Measurements from ENCODE around the gene AKAP12.
"Not testable (repeated sequence)": the region's sequence is repeated elsewhere in the genome, so short reads cannot be mapped to it uniquely, and the experiment has no call there.

The AKAP12 gene

GRCh38 chr6:151379933-151380847 lies 140.4 kb downstream of the AKAP12 start:
- Histone ChIP-seq H3K36me3 (ENCODE audit: control insufficient read depth, low read depth, low read length) (no peaks in the 10 kb centered on the region), H3K27ac (ENCODE audit: low read length) (peak overlapping the region; percentile 47), H3K27me3 (ENCODE audit: control insufficient read depth, insufficient read depth, low read length) (no peaks in the 10 kb centered on the region), H3K9me3 (ENCODE audit: control insufficient read depth, low read depth, low read length) (no peaks in the 10 kb centered on the region), H3K4me1 (ENCODE audit: control insufficient read depth, low read depth, low read length) (peaks cover 8% of the 10 kb centered on the region), H3K4me3 (ENCODE audit: low read length) (no peak overlapping the region), H3K9ac (ENCODE audit: low read length) (no peak overlapping the region)

DNA sequence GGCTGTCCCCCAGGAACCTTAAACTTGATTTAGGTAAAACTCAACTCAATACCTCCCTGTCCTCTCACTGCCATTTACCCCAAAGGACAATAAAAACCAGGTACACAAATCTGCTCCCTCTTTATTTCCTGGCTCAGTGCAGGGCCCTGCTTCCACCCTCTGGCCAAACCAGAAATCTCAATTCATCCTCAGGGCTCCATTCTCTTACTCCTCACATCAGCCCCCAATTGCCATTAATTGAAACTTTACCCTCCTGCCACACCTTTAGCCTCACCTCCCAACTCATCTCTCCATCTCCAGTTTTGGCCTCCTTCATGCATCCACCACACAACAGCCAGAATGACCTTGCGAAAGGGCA lies 141.1 kb downstream of the AKAP12 start:
- no peaks in the 10 kb centered on the region for H3K36me3 ChIP-seq (ENCODE audit: control insufficient read depth, low read depth, low read length)
- H3K9ac ChIP-seq (ENCODE audit: low read length), result no peak overlapping the region
- no peak overlapping the region for H3K4me3 ChIP-seq (ENCODE audit: low read length)
- H3K27me3 ChIP-seq (ENCODE audit: control insufficient read depth, insufficient read depth, low read length), result no peaks in the 10 kb centered on the region
- no peaks in the 10 kb centered on the region for H3K9me3 ChIP-seq (ENCODE audit: control insufficient read depth, low read depth, low read length)
- no peak overlapping the region for H3K27ac ChIP-seq (ENCODE audit: low read length)
- peaks cover 7% of the 10 kb centered on the region for H3K4me1 ChIP-seq (ENCODE audit: control insufficient read depth, low read depth, low read length)

DNA sequence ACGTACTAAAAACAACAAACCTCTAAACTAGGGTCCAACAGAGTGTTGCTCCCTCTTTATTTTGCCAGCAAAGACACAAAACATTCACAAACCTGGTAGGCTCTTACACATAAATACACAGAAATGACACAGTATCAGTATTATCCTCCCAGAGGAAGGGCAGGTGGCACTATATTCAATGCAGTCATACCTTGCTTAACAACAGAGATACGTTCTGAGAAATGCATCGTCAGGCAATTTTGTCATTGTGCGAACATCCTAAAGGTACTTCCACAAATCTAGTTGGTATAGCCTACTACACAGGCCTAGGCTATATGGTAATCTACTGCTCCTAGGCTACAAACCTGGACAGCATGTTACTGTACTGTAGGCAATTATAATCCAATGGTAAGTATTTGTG lies 142.0 kb downstream of the AKAP12 start:
- H3K36me3 ChIP-seq (ENCODE audit: control insufficient read depth, low read depth, low read length), result no peaks in the 10 kb centered on the region
- peaks cover 7% of the 10 kb centered on the region for H3K4me1 ChIP-seq (ENCODE audit: control insufficient read depth, low read depth, low read length)
- no peak overlapping the region for H3K4me3 ChIP-seq (ENCODE audit: low read length)
- H3K27me3 ChIP-seq (ENCODE audit: control insufficient read depth, insufficient read depth, low read length), result no peaks in the 10 kb centered on the region
- H3K27ac ChIP-seq (ENCODE audit: low read length), result no peak overlapping the region
- no peak overlapping the region for H3K9ac ChIP-seq (ENCODE audit: low read length)
- H3K9me3 ChIP-seq (ENCODE audit: control insufficient read depth, low read depth, low read length), result no peaks in the 10 kb centered on the region

DNA sequence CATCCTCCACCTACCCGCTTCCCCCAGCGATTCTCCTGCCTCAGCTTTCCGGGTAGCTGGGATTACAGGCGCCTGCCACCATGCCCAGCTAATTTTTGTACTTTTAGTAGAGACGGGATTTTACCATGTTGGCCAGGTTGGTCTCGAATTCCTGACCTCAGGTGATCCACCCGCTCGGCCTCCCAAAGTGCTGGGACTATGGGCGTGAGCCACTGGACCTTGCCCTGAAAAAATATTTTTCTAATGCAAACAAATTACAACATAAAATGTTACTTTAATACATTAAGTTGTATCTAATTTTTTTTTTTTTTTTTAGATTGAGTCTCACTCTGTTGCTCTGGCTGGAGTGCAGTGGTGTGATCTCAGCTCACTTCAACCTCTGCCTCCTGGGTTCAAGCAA lies 142.9 kb downstream of the AKAP12 start:
- not testable (repeated sequence) for H3K36me3 ChIP-seq (ENCODE audit: control insufficient read depth, low read depth, low read length); H3K9ac ChIP-seq (ENCODE audit: low read length); H3K27me3 ChIP-seq (ENCODE audit: control insufficient read depth, insufficient read depth, low read length); H3K4me3 ChIP-seq (ENCODE audit: low read length); H3K9me3 ChIP-seq (ENCODE audit: control insufficient read depth, low read depth, low read length); H3K4me1 ChIP-seq (ENCODE audit: control insufficient read depth, low read depth, low read length); H3K27ac ChIP-seq (ENCODE audit: low read length)

DNA sequence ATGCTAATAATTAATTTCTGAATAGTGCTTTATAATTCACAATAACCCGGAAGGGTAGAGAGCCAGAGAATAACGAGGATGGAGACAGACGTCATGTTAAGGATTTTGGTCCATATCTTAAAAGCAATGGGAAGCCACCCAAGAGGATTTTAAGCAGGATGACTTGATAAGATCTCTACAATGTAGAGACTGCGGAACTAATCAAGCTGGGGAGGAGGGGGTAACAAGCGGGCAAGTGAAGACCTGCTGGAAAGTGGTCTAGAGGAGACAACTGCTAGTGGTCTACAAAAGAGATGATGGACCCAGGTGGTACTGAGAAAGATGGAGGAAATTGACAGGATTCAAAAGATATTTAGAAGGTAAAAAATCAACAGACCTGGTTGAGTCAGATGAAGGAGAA lies 144.4 kb downstream of the AKAP12 start:
- no peak overlapping the region for H3K9ac ChIP-seq (ENCODE audit: low read length)
- H3K4me1 ChIP-seq (ENCODE audit: control insufficient read depth, low read depth, low read length), result peaks cover 7% of the 10 kb centered on the region
- H3K27ac ChIP-seq (ENCODE audit: low read length), result no peak overlapping the region
- no peaks in the 10 kb centered on the region for H3K9me3 ChIP-seq (ENCODE audit: control insufficient read depth, low read depth, low read length)
- H3K4me3 ChIP-seq (ENCODE audit: low read length), result no peak overlapping the region
- no peaks in the 10 kb centered on the region for H3K27me3 ChIP-seq (ENCODE audit: control insufficient read depth, insufficient read depth, low read length)
- peaks cover 7% of the 10 kb centered on the region for H3K36me3 ChIP-seq (ENCODE audit: control insufficient read depth, low read depth, low read length)

DNA sequence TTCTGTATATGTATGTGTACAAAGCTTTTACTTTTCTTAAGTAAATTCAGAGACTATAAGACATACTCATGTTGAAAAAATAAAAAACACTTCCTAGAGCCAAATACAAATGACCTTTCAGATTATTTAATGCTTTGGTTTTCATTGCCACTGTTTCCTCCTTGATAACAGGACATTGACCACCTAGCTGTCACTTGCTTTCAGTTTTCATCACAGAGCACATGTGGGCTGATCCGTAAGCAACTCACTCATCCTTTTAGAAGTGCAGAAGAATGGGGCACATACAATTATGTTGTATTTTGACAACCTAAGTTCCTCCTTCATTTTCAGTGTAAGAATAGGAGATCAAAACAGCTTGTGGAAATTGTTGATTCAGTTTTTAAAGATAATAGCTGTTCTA lies 145.4 kb downstream of the AKAP12 start:
- no peak overlapping the region for H3K27ac ChIP-seq (ENCODE audit: low read length)
- no peak overlapping the region for H3K4me3 ChIP-seq (ENCODE audit: low read length)
- no peaks in the 10 kb centered on the region for H3K27me3 ChIP-seq (ENCODE audit: control insufficient read depth, insufficient read depth, low read length)
- H3K9me3 ChIP-seq (ENCODE audit: control insufficient read depth, low read depth, low read length), result no peaks in the 10 kb centered on the region
- peaks cover 6% of the 10 kb centered on the region for H3K4me1 ChIP-seq (ENCODE audit: control insufficient read depth, low read depth, low read length)
- H3K9ac ChIP-seq (ENCODE audit: low read length), result no peak overlapping the region
- peaks cover 7% of the 10 kb centered on the region for H3K36me3 ChIP-seq (ENCODE audit: control insufficient read depth, low read depth, low read length)

- Histone ChIP-seq H3K27ac (ENCODE audit: low read length) (no peak overlapping the region), H3K4me3 (ENCODE audit: low read length) (no peak overlapping the region), H3K4me1 (ENCODE audit: control insufficient read depth, low read depth, low read length) (peaks cover under 1% of the 10 kb centered on the region), H3K9ac (ENCODE audit: low read length) (no peak overlapping the region), H3K27me3 (ENCODE audit: control insufficient read depth, insufficient read depth, low read length) (no peaks in the 10 kb centered on the region), H3K36me3 (ENCODE audit: control insufficient read depth, low read depth, low read length) (peaks cover 7% of the 10 kb centered on the region), H3K9me3 (ENCODE audit: control insufficient read depth, low read depth, low read length) (no peaks in the 10 kb centered on the region)
Observed at GRCh38 chr6:151387175-151387970, 147.6 kb downstream of the AKAP12 start.

DNA sequence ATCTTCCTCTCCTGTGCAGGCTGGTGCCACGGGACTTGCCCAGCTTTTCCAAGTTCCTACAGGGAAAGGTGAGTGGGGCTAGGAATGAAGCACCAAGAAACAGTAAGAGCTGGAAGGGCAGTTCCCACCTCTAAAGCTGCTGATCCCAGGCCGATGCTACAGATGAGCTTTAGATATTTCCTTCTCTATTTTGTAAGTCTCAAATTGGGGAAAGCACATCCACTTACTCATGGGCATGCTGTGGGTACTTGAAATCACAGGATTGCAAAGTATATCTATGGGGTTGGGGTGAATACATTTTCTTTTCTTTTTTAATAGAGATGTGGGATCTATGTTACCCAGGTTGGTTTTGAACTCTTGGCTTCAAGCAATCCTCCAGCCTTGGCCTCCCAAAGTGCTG lies 148.5 kb downstream of the AKAP12 start:
- peaks cover 9% of the 10 kb centered on the region for H3K4me1 ChIP-seq (ENCODE audit: control insufficient read depth, low read depth, low read length)
- no peak overlapping the region for H3K9ac ChIP-seq (ENCODE audit: low read length)
- no peaks in the 10 kb centered on the region for H3K9me3 ChIP-seq (ENCODE audit: control insufficient read depth, low read depth, low read length)
- H3K27ac ChIP-seq (ENCODE audit: low read length), result no peak overlapping the region
- H3K4me3 ChIP-seq (ENCODE audit: low read length), result no peak overlapping the region
- H3K27me3 ChIP-seq (ENCODE audit: control insufficient read depth, insufficient read depth, low read length), result no peaks in the 10 kb centered on the region
- H3K36me3 ChIP-seq (ENCODE audit: control insufficient read depth, low read depth, low read length), result peaks cover 7% of the 10 kb centered on the region

- Histone ChIP-seq H3K36me3 (ENCODE audit: control insufficient read depth, low read depth, low read length) (peaks cover 12% of the 10 kb centered on the region), H3K4me1 (ENCODE audit: control insufficient read depth, low read depth, low read length) (peaks cover 16% of the 10 kb centered on the region), H3K27ac (ENCODE audit: low read length) (peak overlapping the region; percentile 86), H3K4me3 (ENCODE audit: low read length) (peak overlapping the region; percentile 93), H3K9ac (ENCODE audit: low read length) (peak overlapping the region; percentile 98), H3K27me3 (ENCODE audit: control insufficient read depth, insufficient read depth, low read length) (no peaks in the 10 kb centered on the region), H3K9me3 (ENCODE audit: control insufficient read depth, low read depth, low read length) (no peaks in the 10 kb centered on the region)
Observed at GRCh38 chr6:151388997-151389617, 149.3 kb downstream of the AKAP12 start.

DNA sequence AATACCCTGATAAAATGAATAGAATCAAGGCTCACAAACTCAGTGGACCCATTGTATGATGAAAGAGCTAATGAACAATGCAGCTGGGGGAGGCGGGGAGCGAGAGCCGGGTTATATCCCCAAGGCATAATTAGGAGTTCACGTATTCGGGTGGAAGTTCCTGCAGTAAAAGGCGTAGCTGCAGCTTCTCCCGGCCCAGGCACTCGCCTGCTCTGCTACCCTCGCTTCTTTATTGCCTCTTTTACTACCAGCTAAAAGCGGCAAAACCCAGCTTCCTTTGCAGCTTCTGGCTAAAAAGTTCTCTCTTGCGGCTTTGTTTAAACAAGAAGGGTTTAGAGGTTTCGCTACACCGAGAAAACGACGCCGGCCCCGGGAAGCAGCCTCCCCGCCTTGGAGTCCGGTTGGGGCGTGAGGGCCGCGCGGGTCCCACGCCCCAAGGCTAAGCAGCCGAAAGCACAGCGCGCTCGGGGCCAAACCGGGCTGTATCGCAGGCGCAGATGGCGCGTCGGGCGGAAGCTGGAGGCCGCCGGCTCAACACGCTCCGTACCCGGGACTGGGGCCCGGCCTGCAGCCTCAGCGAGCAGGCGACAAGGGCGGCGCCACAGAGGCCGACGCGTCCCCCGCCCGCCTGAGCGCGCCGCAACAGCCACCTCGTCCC lies 150.0 kb downstream of the AKAP12 start:
- peaks cover 12% of the 10 kb centered on the region for H3K36me3 ChIP-seq (ENCODE audit: control insufficient read depth, low read depth, low read length)
- peak overlapping the region; percentile 86 for H3K27ac ChIP-seq (ENCODE audit: low read length)
- peak overlapping the region; percentile 93 for H3K4me3 ChIP-seq (ENCODE audit: low read length)
- H3K9me3 ChIP-seq (ENCODE audit: control insufficient read depth, low read depth, low read length), result no peaks in the 10 kb centered on the region
- H3K9ac ChIP-seq (ENCODE audit: low read length), result peak overlapping the region; percentile 98
- H3K4me1 ChIP-seq (ENCODE audit: control insufficient read depth, low read depth, low read length), result peaks cover 16% of the 10 kb centered on the region
- H3K27me3 ChIP-seq (ENCODE audit: control insufficient read depth, insufficient read depth, low read length), result no peaks in the 10 kb centered on the region

GRCh38 chr6:151390276-151390850 lies 150.6 kb downstream of the AKAP12 start:
- H3K4me1 ChIP-seq (ENCODE audit: control insufficient read depth, low read depth, low read length), result peaks cover 16% of the 10 kb centered on the region
- H3K4me3 ChIP-seq (ENCODE audit: low read length), result peak overlapping the region; percentile 69
- H3K9me3 ChIP-seq (ENCODE audit: control insufficient read depth, low read depth, low read length), result no peaks in the 10 kb centered on the region
- H3K27ac ChIP-seq (ENCODE audit: low read length), result no peak overlapping the region
- H3K36me3 ChIP-seq (ENCODE audit: control insufficient read depth, low read depth, low read length), result peaks cover 12% of the 10 kb centered on the region
- H3K9ac ChIP-seq (ENCODE audit: low read length), result peak overlapping the region; percentile 98
- H3K27me3 ChIP-seq (ENCODE audit: control insufficient read depth, insufficient read depth, low read length), result no peaks in the 10 kb centered on the region

All from iPS-18a (cell line).